Measurements from ENCODE around the gene AP2B1. TPM values are rescaled to one million over a fixed set of nuclear protein-coding genes. Genes with fewer than 3 reads are reported as not detected.

Gene AP2B1
- total RNA-seq, 3 donors from 2014 or later, result 78.4 to 91.9 (median 88.5) TPM

- Histone ChIP-seq H3K4me1 (no peaks in the 10 kb centered on the region), H3K9me3 (no peaks in the 10 kb centered on the region), H3K4me3 (no peak overlapping the region), H3K27me3 (no peaks in the 10 kb centered on the region), H3K27ac (no peak overlapping the region), H3K36me3 (no peaks in the 10 kb centered on the region)
- TF ChIP-seq, protein P1, sequence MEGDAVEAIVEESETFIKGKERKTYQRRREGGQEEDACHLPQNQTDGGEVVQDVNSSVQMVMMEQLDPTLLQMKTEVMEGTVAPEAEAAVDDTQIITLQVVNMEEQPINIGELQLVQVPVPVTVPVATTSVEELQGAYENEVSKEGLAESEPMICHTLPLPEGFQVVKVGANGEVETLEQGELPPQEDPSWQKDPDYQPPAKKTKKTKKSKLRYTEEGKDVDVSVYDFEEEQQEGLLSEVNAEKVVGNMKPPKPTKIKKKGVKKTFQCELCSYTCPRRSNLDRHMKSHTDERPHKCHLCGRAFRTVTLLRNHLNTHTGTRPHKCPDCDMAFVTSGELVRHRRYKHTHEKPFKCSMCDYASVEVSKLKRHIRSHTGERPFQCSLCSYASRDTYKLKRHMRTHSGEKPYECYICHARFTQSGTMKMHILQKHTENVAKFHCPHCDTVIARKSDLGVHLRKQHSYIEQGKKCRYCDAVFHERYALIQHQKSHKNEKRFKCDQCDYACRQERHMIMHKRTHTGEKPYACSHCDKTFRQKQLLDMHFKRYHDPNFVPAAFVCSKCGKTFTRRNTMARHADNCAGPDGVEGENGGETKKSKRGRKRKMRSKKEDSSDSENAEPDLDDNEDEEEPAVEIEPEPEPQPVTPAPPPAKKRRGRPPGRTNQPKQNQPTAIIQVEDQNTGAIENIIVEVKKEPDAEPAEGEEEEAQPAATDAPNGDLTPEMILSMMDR (IDR thresholded peaks at IDR 0.05), result no peak
- TF ChIP-seq POLR2A (IDR thresholded peaks at IDR 0.05) (no peak), POLR2AphosphoS5 (IDR thresholded peaks at IDR 0.05) (no peak)
- intact Hi-C loops (cut with DNase I; ENCODE audit: low total_unique reads), result no loop called here
- DNase-seq (ENCODE audit: low spot score in 2 of 2), result no peak
Observed at GRCh38 chr17:35596530-35597233, 9.6 kb downstream of the AP2B1 start.

- TF ChIP-seq, protein P1 (IDR thresholded peaks at IDR 0.05), result no peak
- TF ChIP-seq POLR2AphosphoS5 (IDR thresholded peaks at IDR 0.05), result no peak
- no peak for TF ChIP-seq POLR2A (IDR thresholded peaks at IDR 0.05)
- no peaks in the 10 kb centered on the region for H3K4me1 ChIP-seq
- no peaks in the 10 kb centered on the region for H3K27me3 ChIP-seq
- H3K4me3 ChIP-seq, result no peak overlapping the region
- DNase-seq (ENCODE audit: low spot score in 2 of 2), result no peak
- H3K36me3 ChIP-seq, result no peaks in the 10 kb centered on the region
- H3K27ac ChIP-seq, result no peak overlapping the region
- intact Hi-C loops (cut with DNase I; ENCODE audit: low total_unique reads), result no loop called here
- no peaks in the 10 kb centered on the region for H3K9me3 ChIP-seq
Observed at GRCh38 chr17:35597604-35598003, 10.5 kb downstream of the AP2B1 start.

DNA sequence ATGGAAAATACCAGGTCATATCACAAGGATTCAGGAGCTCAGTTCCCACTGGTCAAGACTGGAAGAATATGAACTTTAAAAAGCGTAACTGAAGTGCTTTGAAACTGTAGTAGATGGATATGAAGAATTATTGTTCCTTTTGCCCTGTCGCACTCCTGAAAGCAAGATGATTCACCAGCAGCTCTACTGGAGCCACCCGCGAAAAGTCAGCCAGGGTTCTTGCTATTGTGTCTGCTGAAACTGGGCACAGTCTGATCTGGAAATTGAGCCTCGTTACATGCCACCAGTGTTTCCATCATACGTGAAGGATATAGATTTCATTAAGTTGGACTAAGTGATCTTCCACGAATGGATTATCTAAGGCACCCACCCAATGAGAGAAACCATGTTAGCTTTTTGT is 16.6 kb downstream of the AP2B1 start:
- Histone ChIP-seq H3K36me3 (no peaks in the 10 kb centered on the region), H3K4me3 (no peak overlapping the region), H3K27ac (no peak overlapping the region), H3K4me1 (no peaks in the 10 kb centered on the region), H3K27me3 (no peaks in the 10 kb centered on the region), H3K9me3 (no peaks in the 10 kb centered on the region)
- no peak for TF ChIP-seq POLR2AphosphoS5 (IDR thresholded peaks at IDR 0.05)
- TF ChIP-seq, protein P1 (IDR thresholded peaks at IDR 0.05), result no peak
- TF ChIP-seq POLR2A (IDR thresholded peaks at IDR 0.05), result no peak
- no peak for DNase-seq (ENCODE audit: low spot score in 2 of 2)
- intact Hi-C loops (cut with DNase I; ENCODE audit: low total_unique reads), result no loop called here

- H3K27ac ChIP-seq, result no peak overlapping the region
- no peaks in the 10 kb centered on the region for H3K36me3 ChIP-seq
- intact Hi-C loops (cut with DNase I; ENCODE audit: low total_unique reads), result no loop called here
- no peak for DNase-seq (ENCODE audit: low spot score in 2 of 2)
- no peaks in the 10 kb centered on the region for H3K4me1 ChIP-seq
- no peaks in the 10 kb centered on the region for H3K27me3 ChIP-seq
- no peaks in the 10 kb centered on the region for H3K9me3 ChIP-seq
- no peak overlapping the region for H3K4me3 ChIP-seq
- TF ChIP-seq, protein P1 (IDR thresholded peaks at IDR 0.05), result no peak
- TF ChIP-seq POLR2A (IDR thresholded peaks at IDR 0.05), result no peak
- no peak for TF ChIP-seq POLR2AphosphoS5 (IDR thresholded peaks at IDR 0.05)
Observed at GRCh38 chr17:35605678-35606077, 18.6 kb downstream of the AP2B1 start.

- no peaks in the 10 kb centered on the region for H3K9me3 ChIP-seq
- no peaks in the 10 kb centered on the region for H3K4me1 ChIP-seq
- H3K27me3 ChIP-seq, result no peaks in the 10 kb centered on the region
- intact Hi-C loops (cut with DNase I; ENCODE audit: low total_unique reads), result no loop called here
- no peak overlapping the region for H3K27ac ChIP-seq
- TF ChIP-seq POLR2AphosphoS5 (IDR thresholded peaks at IDR 0.05) (no peak), POLR2A (IDR thresholded peaks at IDR 0.05) (no peak)
- TF ChIP-seq, protein P1 (IDR thresholded peaks at IDR 0.05), result no peak
- H3K36me3 ChIP-seq, result no peaks in the 10 kb centered on the region
- no peak overlapping the region for H3K4me3 ChIP-seq
- no peak for DNase-seq (ENCODE audit: low spot score in 2 of 2)
Observed at GRCh38 chr17:35607239-35607847, 20.2 kb downstream of the AP2B1 start.
